ENCODE data around the gene PSORS1C1. TPM values are rescaled to one million over a fixed set of nuclear protein-coding genes. Genes with fewer than 3 reads are reported as not detected.

Gene PSORS1C1
- total RNA-seq, 1 donor from 2014 or later: 10.5 TPM

DNA sequence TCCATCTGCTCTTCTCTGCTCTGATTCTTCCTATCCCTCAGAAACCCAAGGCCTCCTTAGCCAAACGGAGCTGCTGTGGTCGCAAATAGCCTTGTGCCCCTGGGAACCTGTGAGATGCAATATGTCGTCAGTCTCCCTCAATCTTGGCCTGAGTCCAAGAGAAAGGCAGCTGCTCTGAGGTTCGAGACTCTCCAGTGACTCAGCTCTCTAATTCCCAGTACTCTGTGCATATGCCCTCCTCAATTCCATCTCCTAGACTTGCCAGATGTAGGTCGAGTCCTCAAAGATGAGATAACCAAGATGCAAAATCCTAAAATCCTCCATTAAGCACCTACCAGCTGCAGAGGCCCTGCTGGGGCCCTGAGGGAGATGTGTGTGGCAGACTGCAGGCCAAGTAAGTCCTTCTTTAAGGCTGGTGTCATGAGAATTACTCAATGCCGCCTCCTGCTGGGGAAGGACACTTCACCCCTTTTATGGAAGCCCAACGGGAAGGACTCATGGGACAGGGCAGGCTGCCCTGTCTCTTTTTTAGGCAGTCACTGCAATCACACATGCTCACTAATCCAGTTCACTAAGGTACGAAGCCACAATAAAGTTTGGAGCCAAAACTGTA, 30.8 kb upstream of the PSORS1C1 start:
- Histone ChIP-seq H3K4me3 (no peak overlapping the region), H3K36me3 (no peaks in the 10 kb centered on the region), H3K27ac (no peak overlapping the region), H3K9me3 (no peaks in the 10 kb centered on the region), H3K27me3 (ENCODE audit: low read depth) (no peaks in the 10 kb centered on the region), H3K4me1 (peaks cover 19% of the 10 kb centered on the region)
- intact Hi-C loops (cut with DNase I): no loop called here
- ATAC-seq (no peak), DNase-seq (no peak)
- TF ChIP-seq, protein P1, sequence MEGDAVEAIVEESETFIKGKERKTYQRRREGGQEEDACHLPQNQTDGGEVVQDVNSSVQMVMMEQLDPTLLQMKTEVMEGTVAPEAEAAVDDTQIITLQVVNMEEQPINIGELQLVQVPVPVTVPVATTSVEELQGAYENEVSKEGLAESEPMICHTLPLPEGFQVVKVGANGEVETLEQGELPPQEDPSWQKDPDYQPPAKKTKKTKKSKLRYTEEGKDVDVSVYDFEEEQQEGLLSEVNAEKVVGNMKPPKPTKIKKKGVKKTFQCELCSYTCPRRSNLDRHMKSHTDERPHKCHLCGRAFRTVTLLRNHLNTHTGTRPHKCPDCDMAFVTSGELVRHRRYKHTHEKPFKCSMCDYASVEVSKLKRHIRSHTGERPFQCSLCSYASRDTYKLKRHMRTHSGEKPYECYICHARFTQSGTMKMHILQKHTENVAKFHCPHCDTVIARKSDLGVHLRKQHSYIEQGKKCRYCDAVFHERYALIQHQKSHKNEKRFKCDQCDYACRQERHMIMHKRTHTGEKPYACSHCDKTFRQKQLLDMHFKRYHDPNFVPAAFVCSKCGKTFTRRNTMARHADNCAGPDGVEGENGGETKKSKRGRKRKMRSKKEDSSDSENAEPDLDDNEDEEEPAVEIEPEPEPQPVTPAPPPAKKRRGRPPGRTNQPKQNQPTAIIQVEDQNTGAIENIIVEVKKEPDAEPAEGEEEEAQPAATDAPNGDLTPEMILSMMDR (IDR thresholded peaks at IDR 0.05): peak; percentile 43

DNA sequence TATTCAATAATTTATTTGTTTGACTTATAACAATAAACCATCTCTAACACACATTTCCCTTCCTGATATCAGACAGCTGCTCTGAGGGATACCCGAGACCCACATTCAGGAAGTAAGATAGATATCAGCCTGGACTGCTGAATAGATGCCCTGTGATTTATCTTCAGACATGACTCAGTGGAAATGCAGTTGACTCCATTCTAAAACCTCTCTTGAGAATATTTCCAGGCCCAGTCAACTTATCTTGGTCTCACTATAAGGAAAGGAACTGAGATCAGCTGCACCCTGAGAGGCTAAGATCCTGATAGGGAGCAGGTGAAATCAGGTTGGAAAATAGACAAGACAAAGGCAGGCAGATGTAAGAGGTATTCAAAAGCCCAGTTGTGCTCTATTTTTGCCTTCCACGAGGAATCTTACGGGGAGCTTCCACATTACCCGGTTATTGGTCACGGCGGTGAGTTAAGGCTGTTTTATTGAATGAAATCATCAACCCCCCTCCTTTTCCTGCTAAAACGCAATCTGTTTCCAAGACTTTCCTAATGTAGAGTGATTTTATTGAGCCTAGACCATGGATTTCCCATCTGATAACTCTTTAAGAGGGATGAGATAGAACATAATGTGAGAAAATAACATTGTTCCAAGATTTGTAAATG, 27.7 kb upstream of the PSORS1C1 start:
- intact Hi-C loops (cut with DNase I): no loop called here
- H3K36me3 ChIP-seq: no peaks in the 10 kb centered on the region
- TF ChIP-seq, protein P1 (IDR thresholded peaks at IDR 0.05): no peak
- DNase-seq (no peak), ATAC-seq (peak in 1 of 2 donors; percentile 53)
- no peak overlapping the region for H3K27ac ChIP-seq
- no peaks in the 10 kb centered on the region for H3K9me3 ChIP-seq
- H3K4me1 ChIP-seq: peaks cover 10% of the 10 kb centered on the region
- no peak overlapping the region for H3K4me3 ChIP-seq
- no peaks in the 10 kb centered on the region for H3K27me3 ChIP-seq (ENCODE audit: low read depth)

DNA sequence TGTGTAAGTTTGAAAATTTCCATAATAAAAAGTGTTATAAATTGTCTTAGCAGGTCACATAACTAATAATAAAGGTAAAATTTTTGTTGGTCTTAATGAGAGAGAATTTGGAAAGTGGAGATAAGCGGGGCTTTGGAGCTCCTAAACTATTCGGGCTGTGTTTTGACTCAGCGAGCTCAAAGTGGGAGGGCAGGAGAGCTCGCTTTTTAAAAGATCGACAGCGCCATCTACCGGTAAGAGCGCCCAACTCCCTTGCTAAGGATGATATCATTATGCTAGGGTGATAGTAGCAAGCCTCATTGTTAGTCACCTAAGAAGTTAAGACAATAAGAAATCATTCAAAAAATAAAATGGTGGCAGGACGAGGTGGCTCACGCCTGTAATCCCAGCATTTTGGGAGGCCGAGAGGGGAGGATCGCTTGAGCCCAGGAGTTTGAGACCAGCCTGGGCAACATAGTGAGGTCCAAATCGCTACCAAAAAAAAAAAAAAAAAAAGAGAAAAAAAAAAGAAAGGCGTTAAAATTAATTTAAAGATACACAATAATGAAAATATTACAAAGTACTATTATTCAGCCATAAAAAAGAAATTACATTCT, 27.0 kb upstream of the PSORS1C1 start:
- Histone ChIP-seq H3K27ac (no peak overlapping the region), H3K9me3 (no peaks in the 10 kb centered on the region), H3K27me3 (ENCODE audit: low read depth) (no peaks in the 10 kb centered on the region), H3K4me1 (peaks cover 10% of the 10 kb centered on the region), H3K4me3 (no peak overlapping the region), H3K36me3 (no peaks in the 10 kb centered on the region)
- DNase-seq (peak; percentile 87), ATAC-seq (peak; percentile 93 to 96)
- TF ChIP-seq, protein P1 (IDR thresholded peaks at IDR 0.05): peak; percentile 83
- intact Hi-C loops (cut with DNase I): no loop called here

DNA sequence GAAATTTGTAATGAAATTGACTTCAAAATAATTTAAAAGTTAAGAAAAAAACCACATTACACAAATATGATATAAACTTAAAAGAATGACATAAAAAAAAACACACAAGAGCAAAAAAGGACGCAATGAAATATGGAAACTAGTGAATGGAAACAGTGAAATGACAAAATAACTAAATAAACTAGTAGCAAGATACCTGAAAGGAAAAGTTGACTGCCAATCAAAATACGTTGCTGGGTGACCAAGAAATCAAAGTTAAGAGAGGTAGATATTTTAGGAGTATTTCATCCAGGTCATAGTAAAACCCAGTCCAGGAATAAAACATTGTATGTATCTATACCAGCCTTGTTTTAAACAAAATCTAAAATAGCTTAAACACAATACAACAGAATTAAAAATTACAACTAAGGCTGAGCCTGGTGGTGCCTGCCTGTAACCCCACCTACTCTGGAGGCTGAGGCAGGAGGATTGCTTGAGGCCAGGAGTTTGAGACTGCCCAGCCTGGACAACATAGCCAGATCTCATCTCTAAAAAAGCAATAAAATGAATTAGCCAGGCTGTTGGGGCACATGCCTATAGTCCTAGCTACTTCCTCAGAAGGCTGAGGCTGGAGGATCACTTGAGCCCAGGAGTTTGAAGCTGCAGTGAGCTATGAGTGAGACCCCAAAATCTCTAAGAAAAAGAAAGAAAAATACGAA, 24.2 kb upstream of the PSORS1C1 start:
- H3K27me3 ChIP-seq (ENCODE audit: low read depth): no peaks in the 10 kb centered on the region
- H3K4me1 ChIP-seq: peaks cover 28% of the 10 kb centered on the region
- no peaks in the 10 kb centered on the region for H3K9me3 ChIP-seq
- H3K27ac ChIP-seq: no peak overlapping the region
- no peak overlapping the region for H3K4me3 ChIP-seq
- TF ChIP-seq, protein P1 (IDR thresholded peaks at IDR 0.05): no peak
- no peaks in the 10 kb centered on the region for H3K36me3 ChIP-seq
- no peak for DNase-seq
- intact Hi-C loops (cut with DNase I): no loop called here
- ATAC-seq: no peak

DNA sequence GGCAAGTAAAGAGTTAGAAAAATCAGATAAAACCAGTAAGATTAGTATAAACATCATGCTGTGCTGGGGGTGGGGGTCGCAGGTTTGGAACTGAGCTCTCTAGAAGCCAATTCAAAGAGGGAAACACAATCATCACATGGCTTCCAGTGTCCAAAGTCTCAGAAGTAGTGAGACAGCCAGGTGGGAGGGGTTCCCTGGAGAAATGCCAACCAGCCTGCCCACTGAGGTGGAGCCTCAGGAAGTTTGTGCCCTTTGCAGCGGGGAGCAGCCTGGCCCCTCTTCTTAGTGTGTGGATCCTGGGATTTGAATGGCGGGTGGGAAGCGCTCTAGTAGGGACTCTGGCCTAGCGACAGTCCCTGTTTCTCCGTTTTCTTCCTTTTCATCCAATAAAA, 23.6 kb upstream of the PSORS1C1 start:
- DNase-seq (no peak), ATAC-seq (no peak)
- intact Hi-C loops (cut with DNase I): no loop called here
- H3K4me1 ChIP-seq: peaks cover 28% of the 10 kb centered on the region
- H3K4me3 ChIP-seq: no peak overlapping the region
- TF ChIP-seq, protein P1 (IDR thresholded peaks at IDR 0.05): no peak
- H3K36me3 ChIP-seq: no peaks in the 10 kb centered on the region
- no peak overlapping the region for H3K27ac ChIP-seq
- no peaks in the 10 kb centered on the region for H3K9me3 ChIP-seq
- no peaks in the 10 kb centered on the region for H3K27me3 ChIP-seq (ENCODE audit: low read depth)
